22Rv1 (cell line): ENCODE results near the gene TYRP1.

Experiments
- H3K27ac ChIP-seq: fragments of 450-650 bp; 2 replicates; pipeline ENCODE4 v1.5.1; 2017
- ZFX ChIP-seq: fragments of 450-650 bp; IDR thresholded peaks from 2 replicates; pipeline ENCODE4 v1.6.1; 2017; ENCODE audit warnings: antibody characterized with exemption, borderline replicate concordance
- TF ChIP-seq, protein P1 (sequence below): fragments of 450-650 bp; IDR thresholded peaks from 2 replicates; pipeline ENCODE4 v1.5.1; 2017; ENCODE audit warnings: mild to moderate bottlenecking

TYRP1 gene

DNA sequence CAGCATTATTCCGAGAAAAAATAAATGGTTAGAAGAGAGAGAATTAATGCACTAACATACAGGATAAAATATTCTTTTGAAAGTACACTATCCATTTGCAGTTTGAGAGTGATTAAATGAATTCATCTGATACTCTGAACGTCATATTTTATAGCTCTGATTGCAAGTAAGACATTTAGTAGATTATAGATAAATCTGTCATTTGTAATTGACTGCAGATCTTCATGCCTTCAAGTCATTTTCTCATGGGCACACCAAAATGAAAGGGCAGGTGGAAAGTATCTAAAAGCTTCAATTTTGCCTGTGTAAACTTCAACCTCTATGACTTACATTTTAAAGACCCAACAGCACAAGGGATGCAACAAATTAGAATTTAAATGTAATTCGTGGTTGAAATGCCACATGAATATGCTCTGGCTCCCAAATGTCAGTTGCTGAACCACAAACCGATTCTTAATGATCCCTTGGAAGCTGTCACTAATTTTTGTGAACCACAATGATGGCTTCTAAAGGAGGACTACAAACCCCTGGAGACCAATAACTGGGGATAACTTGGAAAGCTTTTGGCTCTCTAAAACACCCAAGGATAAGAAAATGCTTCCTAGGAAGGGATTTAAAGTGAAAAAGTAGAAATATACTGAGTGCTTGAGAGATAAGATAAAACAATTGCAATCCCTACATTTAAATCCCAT is 3.9 kb downstream of the TYRP1 start:
- TF ChIP-seq, protein P1, sequence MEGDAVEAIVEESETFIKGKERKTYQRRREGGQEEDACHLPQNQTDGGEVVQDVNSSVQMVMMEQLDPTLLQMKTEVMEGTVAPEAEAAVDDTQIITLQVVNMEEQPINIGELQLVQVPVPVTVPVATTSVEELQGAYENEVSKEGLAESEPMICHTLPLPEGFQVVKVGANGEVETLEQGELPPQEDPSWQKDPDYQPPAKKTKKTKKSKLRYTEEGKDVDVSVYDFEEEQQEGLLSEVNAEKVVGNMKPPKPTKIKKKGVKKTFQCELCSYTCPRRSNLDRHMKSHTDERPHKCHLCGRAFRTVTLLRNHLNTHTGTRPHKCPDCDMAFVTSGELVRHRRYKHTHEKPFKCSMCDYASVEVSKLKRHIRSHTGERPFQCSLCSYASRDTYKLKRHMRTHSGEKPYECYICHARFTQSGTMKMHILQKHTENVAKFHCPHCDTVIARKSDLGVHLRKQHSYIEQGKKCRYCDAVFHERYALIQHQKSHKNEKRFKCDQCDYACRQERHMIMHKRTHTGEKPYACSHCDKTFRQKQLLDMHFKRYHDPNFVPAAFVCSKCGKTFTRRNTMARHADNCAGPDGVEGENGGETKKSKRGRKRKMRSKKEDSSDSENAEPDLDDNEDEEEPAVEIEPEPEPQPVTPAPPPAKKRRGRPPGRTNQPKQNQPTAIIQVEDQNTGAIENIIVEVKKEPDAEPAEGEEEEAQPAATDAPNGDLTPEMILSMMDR = no peak
- TF ChIP-seq ZFX = no peak
- no peak overlapping the region for H3K27ac ChIP-seq

DNA sequence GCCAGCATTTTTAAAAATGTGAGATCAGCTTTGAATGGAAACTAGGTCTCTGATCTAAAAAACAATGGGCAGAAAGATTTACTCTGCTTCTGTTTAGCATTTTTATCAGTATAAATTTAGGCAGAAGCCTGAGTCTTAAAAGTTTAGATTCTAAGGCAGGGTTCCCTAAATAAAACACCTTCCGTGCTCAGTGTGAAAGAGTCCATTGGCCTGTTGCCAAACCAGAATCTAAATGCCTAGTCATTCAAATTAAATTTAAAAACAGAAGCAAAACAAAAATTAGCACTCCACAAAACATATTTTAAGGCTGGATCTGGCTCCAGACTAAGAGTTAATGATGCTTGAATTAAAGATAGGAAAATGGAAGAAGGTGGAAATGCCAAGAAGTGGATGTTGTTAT is 4.5 kb downstream of the TYRP1 start:
- no peak overlapping the region for H3K27ac ChIP-seq
- TF ChIP-seq, protein P1 = no peak
- no peak for TF ChIP-seq ZFX

DNA sequence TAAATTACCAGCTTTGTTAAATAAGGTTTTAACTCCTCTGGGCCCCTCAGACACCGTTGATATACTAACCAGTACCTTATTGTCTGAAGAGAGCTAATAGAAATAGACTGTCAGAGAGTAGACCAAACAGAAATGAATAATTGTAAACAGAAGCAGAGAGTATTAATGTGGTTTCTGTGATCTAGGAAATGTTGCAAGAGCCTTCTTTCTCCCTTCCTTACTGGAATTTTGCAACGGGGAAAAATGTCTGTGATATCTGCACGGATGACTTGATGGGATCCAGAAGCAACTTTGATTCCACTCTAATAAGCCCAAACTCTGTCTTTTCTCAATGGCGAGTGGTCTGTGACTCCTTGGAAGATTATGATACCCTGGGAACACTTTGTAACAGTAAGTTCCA is 5.1 kb downstream of the TYRP1 start:
- no peak for TF ChIP-seq ZFX
- TF ChIP-seq, protein P1 = no peak
- H3K27ac ChIP-seq = no peak overlapping the region

DNA sequence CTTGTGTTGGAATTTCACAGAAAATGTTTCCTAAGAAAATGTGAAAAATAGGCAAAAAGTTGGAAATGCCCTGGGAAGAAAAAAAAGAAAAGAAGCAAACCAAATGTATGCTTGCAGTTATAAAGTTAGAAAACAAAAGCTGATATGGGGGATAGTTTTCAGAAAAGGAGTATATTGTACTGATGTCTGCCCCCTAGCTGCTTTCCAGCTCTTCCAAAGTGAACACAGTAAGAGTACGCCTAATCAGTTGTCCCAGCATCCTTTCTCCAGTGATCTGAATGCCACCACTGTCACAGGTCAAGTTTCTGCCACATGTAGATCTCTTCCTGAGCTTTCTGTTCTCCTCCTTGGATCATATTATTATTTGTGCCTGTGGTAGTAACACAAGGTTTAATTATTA is 5.8 kb downstream of the TYRP1 start:
- H3K27ac ChIP-seq = no peak overlapping the region
- TF ChIP-seq ZFX = no peak
- TF ChIP-seq, protein P1 = peak; percentile 22; the same call in 1 of the 2 replicates

DNA sequence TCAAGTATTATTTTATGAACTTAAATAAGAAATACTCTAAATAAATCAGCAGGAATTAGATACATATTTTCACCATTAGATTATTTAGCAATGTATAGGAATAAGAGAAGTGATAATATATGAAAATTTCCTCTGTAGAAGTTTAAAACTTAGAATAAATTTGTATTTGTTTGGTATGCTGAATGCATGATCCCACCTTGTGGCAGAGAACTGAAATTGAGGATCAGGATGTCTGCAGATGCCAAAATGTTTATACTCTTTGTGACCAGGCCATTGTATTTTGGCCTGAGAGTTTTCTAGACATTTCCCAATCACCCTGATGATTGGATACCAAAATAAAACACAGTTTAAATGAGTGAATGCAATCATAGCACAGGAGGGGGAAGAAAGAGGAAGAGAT is 6.3 kb downstream of the TYRP1 start:
- no peak overlapping the region for H3K27ac ChIP-seq
- TF ChIP-seq, protein P1 = no peak; the same call in none of the 2 replicates
- TF ChIP-seq ZFX = no peak

DNA sequence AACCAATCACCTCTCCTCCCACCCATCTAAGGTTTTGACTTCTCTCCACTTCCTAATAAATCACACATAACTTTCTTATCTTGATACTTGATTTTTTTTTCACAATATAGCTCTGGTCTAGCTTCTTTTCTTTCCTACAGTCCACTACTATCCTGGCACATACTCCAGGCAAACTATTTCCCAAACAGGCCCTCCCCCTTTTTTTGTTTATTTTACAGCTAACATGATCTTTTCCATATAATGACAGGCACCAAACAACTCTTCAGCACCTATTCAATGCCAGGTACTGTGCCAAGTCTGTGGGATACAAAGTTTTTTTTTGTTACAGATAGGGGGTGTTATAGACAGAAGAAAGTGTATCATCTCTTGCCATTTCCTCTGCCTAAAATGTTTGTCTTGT is 7.9 kb downstream of the TYRP1 start:
- H3K27ac ChIP-seq = no peak overlapping the region
- TF ChIP-seq, protein P1 = no peak
- TF ChIP-seq ZFX = no peak

DNA sequence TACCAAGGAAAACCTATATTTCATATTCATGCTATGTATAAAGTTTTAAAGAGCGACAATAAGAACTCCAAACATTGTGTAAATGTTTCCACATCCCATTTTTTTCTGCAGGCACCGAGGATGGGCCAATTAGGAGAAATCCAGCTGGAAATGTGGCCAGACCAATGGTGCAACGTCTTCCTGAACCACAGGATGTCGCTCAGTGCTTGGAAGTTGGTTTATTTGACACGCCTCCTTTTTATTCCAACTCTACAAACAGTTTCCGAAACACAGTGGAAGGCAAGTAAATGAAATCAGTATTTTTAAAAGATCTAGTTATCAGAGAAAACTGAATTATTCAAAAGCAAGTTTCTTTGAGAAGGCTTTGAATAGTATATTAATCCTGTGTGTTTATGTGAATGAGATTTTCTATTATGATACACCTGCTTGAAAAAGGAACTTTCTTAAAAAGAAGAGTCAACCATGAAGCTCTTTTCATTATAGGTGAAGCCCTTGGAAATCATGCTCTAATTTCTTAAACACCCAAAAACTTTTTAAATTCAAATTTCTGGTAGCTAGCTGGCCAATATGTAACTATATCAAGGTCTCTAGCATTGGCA is 9.1 kb downstream of the TYRP1 start:
- no peak overlapping the region for H3K27ac ChIP-seq
- TF ChIP-seq, protein P1 = peak; percentile 83
- TF ChIP-seq ZFX = no peak
